Measurements from ENCODE around the gene AMOT.

Gene AMOT

DNA sequence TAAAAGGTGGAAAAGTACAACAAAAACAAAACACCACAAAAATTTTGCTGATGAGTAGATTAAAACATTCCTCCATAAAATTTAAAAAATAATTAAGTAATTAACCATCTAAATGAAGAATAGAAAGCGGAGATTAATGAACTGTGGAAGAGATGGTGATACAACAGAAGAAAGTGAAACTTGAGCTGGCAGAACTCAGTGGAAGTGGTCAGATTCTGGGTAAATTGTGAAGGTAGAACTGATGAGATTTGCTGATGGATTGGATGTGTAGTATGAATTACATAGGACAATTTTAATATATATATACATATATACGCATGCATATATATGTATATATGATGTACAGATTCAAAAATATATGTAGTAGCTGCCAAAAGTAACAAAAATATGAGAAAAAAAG lies 73.9 kb downstream of the AMOT start:
- no peak for TF ChIP-seq ZBTB7A (IDR thresholded peaks at IDR 0.05; ENCODE audit: low read depth)
- TF ChIP-seq, protein P1, sequence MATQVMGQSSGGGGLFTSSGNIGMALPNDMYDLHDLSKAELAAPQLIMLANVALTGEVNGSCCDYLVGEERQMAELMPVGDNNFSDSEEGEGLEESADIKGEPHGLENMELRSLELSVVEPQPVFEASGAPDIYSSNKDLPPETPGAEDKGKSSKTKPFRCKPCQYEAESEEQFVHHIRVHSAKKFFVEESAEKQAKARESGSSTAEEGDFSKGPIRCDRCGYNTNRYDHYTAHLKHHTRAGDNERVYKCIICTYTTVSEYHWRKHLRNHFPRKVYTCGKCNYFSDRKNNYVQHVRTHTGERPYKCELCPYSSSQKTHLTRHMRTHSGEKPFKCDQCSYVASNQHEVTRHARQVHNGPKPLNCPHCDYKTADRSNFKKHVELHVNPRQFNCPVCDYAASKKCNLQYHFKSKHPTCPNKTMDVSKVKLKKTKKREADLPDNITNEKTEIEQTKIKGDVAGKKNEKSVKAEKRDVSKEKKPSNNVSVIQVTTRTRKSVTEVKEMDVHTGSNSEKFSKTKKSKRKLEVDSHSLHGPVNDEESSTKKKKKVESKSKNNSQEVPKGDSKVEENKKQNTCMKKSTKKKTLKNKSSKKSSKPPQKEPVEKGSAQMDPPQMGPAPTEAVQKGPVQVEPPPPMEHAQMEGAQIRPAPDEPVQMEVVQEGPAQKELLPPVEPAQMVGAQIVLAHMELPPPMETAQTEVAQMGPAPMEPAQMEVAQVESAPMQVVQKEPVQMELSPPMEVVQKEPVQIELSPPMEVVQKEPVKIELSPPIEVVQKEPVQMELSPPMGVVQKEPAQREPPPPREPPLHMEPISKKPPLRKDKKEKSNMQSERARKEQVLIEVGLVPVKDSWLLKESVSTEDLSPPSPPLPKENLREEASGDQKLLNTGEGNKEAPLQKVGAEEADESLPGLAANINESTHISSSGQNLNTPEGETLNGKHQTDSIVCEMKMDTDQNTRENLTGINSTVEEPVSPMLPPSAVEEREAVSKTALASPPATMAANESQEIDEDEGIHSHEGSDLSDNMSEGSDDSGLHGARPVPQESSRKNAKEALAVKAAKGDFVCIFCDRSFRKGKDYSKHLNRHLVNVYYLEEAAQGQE (IDR thresholded peaks at IDR 0.05; ENCODE audit: low read depth), result no peak
- no peak for TF ChIP-seq CEBPB (IDR thresholded peaks at IDR 0.05)
- no peak for TF ChIP-seq FOXM1 (IDR thresholded peaks at IDR 0.05; ENCODE audit: borderline replicate concordance, low read depth)
- no peak for TF ChIP-seq TEAD4 (IDR thresholded peaks at IDR 0.05)
- TF ChIP-seq TAF1 (IDR thresholded peaks at IDR 0.05; ENCODE audit: low read depth), result no peak

DNA sequence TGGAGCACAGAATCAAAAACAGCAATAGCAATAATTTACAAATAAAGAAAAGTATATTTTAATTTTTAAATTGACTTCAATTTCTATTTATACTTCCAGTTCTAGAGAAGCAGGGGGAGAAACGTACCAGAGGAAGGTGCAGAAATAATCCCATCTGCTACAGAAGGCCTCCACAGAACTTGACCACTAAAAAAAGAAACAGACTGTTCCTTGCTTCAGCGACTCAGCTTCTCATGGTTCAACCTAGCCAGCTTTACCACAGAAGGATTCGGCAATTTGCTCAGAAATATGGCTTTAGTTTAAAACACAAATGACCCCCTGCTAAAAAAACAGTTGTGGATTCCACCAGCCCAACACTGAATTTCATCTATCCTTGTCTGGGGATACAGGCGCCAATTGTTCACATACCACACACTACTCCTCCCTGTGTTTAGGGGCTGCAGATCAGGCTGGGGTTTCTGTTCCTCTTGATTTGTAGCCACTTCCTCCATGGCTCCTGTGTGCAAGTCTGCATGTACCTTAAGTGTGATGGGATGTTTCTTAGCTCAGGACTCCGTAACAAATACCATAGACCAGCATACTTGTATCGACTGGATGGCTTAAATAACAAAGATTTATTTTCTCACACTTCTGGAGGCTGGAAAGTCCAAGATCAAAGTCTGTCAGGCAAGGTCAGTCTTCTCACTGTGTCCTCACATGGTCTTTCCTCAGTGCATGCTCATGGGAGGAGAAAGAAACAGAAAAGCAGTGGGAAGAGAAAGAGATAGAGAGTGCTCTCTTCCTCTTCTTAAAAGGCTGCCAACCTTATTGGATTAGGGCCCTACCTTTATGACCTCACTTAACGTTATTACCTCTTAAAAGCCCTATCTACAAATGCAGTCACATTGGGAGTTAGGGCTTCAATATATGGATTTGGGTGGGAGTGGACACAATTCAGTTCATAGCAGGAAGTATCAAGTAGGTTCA lies 79.1 kb downstream of the AMOT start:
- TF ChIP-seq TAF1 (IDR thresholded peaks at IDR 0.05; ENCODE audit: low read depth) (no peak), RAD21 (IDR thresholded peaks at IDR 0.05; ENCODE audit: low read depth) (no peak), CEBPB (IDR thresholded peaks at IDR 0.05) (no peak), ZBTB7A (IDR thresholded peaks at IDR 0.05; ENCODE audit: low read depth) (no peak), YY1 (IDR thresholded peaks at IDR 0.05; ENCODE audit: low read depth) (no peak), FOXM1 (IDR thresholded peaks at IDR 0.05; ENCODE audit: borderline replicate concordance, low read depth) (no peak), NFIC (IDR thresholded peaks at IDR 0.05) (no peak), TEAD4 (IDR thresholded peaks at IDR 0.05) (no peak), EGR1 (IDR thresholded peaks at IDR 0.05) (no peak), EP300 (IDR thresholded peaks at IDR 0.05; ENCODE audit: borderline replicate concordance) (no peak), CREB1 (IDR thresholded peaks at IDR 0.05; ENCODE audit: low read depth) (no peak), TCF12 (IDR thresholded peaks at IDR 0.05; ENCODE audit: low read depth) (no peak)
- TF ChIP-seq, protein P1 (IDR thresholded peaks at IDR 0.05; ENCODE audit: low read depth), result no peak
- TF ChIP-seq, protein P2, sequence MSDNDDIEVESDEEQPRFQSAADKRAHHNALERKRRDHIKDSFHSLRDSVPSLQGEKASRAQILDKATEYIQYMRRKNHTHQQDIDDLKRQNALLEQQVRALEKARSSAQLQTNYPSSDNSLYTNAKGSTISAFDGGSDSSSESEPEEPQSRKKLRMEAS (IDR thresholded peaks at IDR 0.05), result no peak
- TF ChIP-seq, protein P3, sequence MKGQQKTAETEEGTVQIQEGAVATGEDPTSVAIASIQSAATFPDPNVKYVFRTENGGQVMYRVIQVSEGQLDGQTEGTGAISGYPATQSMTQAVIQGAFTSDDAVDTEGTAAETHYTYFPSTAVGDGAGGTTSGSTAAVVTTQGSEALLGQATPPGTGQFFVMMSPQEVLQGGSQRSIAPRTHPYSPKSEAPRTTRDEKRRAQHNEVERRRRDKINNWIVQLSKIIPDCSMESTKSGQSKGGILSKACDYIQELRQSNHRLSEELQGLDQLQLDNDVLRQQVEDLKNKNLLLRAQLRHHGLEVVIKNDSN (IDR thresholded peaks at IDR 0.05), result no peak

DNA sequence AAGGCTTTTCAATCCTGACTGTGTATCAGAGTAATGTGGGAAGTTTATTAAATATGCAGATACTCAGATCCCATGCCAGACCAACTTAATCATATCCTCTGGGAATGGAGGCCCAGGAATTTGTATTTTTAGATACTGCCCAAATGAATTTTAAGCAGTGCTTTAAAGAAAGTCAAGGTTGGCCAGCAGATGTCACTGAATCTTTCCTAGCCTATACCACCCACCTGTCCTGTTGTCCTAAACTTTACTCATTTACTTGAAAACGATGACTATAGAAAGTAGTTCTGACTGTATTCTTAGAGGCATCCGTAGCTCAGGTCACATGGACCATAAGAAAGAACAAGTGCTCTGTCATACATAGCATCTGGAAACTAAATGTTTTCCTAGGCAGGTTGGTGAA lies 79.9 kb downstream of the AMOT start:
- TF ChIP-seq TAF1 (IDR thresholded peaks at IDR 0.05; ENCODE audit: low read depth), result no peak
- TF ChIP-seq TEAD4 (IDR thresholded peaks at IDR 0.05), result no peak
- no peak for TF ChIP-seq CREB1 (IDR thresholded peaks at IDR 0.05; ENCODE audit: low read depth)
- no peak for TF ChIP-seq YY1 (IDR thresholded peaks at IDR 0.05; ENCODE audit: low read depth)
- no peak for TF ChIP-seq CEBPB (IDR thresholded peaks at IDR 0.05)
- no peak for TF ChIP-seq EGR1 (IDR thresholded peaks at IDR 0.05)
- TF ChIP-seq FOXM1 (IDR thresholded peaks at IDR 0.05; ENCODE audit: borderline replicate concordance, low read depth), result no peak
- TF ChIP-seq TCF12 (IDR thresholded peaks at IDR 0.05; ENCODE audit: low read depth), result no peak
- no peak for TF ChIP-seq NFIC (IDR thresholded peaks at IDR 0.05)
- TF ChIP-seq EP300 (IDR thresholded peaks at IDR 0.05; ENCODE audit: borderline replicate concordance), result no peak
- TF ChIP-seq RAD21 (IDR thresholded peaks at IDR 0.05; ENCODE audit: low read depth), result no peak
- TF ChIP-seq, protein P1 (IDR thresholded peaks at IDR 0.05; ENCODE audit: low read depth), result no peak

DNA sequence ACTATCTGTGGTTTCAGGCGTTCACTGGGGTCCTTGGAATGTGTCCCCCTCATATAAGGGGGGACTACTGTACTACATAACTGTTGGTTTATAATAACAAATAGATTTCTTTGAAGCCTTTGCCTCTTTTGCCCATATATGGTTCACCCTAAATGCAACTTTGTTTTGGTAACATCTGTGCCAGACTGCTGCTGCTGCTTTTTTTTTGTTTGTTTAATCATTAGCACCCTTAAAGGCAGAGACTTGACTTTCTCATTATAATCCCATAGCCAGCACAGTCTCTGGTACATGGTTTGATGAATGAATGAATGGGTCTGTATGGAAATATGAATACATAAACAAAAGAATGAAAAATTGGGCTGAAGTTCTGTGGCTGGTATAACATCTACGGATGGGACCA lies 80.7 kb downstream of the AMOT start:
- no peak for TF ChIP-seq TAF1 (IDR thresholded peaks at IDR 0.05; ENCODE audit: low read depth)
- TF ChIP-seq, protein P2 (IDR thresholded peaks at IDR 0.05), result no peak
- no peak for TF ChIP-seq FOXM1 (IDR thresholded peaks at IDR 0.05; ENCODE audit: borderline replicate concordance, low read depth)
- TF ChIP-seq CREB1 (IDR thresholded peaks at IDR 0.05; ENCODE audit: low read depth), result no peak
- TF ChIP-seq, protein P3 (IDR thresholded peaks at IDR 0.05), result no peak
- no peak for TF ChIP-seq RAD21 (IDR thresholded peaks at IDR 0.05; ENCODE audit: low read depth)
- no peak for TF ChIP-seq TEAD4 (IDR thresholded peaks at IDR 0.05)
- TF ChIP-seq EP300 (IDR thresholded peaks at IDR 0.05; ENCODE audit: borderline replicate concordance), result no peak
- no peak for TF ChIP-seq YY1 (IDR thresholded peaks at IDR 0.05; ENCODE audit: low read depth)
